Eye (tissue), 1 donor: ENCODE data around the gene TUBB2A.
"Not testable (repeated sequence)": the region's sequence is repeated elsewhere in the genome, so short reads cannot be mapped to it uniquely, and the experiment has no call there.

Experiments used
- DNase-seq: peaks from one replicate; pipeline ENCODE4 v3.0.0-alpha.2; 2015

The TUBB2A gene

DNA sequence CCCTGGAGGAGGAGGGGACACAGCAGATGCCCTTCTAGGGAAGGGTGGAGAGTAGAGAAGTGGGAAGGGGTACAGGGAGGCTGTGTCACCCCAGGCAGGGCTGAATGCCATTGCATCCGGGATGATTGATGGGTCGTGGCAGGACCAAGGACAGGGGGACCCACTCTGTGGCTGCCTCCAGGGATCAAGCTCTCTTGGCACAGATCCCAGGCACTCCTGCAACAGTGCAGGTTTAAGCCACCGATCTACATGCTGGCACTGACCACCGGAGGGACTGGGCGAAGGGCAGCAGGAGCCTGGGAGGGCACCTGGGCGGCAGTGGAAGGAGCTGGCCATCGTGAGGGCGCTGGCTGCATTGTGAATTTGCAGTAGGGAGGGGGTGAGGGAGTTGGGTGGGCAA lies 22.6 kb upstream of the TUBB2A start:
- not testable (repeated sequence) for DNase-seq

- not testable (repeated sequence) for DNase-seq
Measured at GRCh38 chr6:3178666-3179065, 21.3 kb upstream of the TUBB2A start.

DNA sequence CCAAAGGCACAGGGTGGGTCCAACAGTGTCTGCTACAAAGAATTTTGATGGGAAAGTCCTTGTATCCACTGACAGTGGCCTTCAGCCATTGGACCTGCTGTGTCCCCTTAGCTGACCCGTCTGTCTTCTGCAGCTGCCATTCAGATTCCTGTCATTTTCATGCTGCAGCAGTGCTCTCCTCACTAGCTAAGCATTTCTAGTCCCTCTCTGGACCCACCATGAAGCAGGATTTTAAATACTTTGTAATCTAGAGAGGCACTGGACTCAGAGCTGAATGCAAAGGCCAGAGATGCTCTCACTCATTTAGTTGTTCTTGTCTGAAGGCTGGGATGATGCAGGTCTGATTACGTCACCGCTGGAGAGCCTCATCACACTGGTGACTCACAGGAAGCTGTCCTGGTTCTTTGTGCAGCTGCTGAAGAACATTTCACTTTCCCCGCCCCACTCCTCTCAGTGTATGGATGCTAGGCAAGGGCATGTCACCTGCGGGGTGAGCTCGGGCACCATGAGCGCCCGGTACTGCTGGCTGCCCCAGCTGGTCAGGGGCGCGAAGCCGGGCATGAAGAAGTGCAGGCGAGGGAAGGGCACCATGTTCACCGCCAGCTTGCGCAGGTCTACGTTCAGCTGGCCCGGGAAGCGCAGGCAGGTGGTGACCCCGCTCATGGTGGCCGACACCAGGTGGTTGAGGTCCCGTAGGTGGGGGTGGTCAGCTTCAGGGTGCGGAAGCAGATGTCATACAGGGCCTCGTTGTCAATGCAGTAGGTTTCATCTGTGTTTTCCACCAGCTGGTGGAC lies 19.4 kb upstream of the TUBB2A start:
- DNase-seq = no peak

GRCh38 chr6:3175715-3176402 lies 18.5 kb upstream of the TUBB2A start:
- DNase-seq = no peak

- DNase-seq = not testable (repeated sequence)
Measured at GRCh38 chr6:3173636-3174089, 16.3 kb upstream of the TUBB2A start.

DNA sequence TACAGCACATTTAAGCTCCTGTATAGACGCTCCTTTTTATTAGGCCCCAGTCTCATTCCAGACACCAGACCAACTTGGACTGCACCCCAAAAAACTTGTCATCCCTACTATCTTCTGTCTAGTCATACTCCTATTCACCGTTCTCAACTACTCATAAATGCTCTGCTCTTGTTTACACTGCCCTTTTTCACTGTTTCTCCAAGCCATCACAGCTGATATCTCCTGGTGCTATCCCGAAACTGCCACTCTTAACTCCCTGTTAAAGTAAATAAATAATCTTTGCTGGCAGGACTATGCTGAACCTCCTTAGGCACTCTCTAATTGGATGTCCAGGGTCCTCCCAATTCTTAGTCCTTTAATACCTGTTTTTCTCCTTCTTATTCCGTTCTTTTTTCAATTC lies 15.4 kb upstream of the TUBB2A start:
- not testable (repeated sequence) for DNase-seq

DNA sequence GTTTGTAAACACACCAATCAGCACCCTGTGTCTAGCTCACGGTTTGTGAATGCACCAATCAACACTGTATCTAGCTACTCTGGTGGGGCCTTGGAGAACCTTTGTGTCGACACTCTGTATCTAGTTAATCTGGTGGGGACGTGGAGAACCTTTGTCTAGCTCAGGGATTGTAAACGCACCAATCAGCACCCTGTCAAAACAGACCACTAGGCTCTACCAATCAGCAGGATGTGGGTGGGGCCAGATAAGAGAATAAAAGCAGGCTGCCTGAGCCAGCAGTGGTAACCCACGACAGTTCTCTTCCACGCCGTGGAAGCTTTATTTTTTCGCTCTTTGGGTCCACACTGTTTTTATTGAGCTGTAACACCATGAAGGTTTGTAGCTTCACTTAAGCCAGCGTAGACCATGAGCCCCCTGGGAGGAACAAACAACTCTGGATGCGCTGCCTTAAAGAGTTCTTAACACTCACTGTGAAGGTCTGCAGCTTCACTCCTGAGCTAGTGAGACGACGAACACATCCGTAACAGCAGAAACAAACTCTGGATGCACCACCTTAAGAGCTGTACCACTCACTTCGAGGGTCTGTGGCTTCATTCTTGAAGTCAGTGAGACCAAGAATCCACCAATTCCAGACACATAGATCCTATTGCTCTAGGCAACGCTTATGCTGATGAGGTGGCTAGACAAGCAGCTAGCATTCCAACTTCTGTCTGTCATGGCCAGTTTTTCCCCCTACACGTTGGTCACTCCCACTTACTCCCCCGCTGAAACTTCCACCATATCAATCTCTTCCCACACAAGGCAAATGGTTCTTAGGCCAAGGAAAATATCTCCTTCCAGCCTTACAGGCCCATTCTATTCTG lies 14.2 kb upstream of the TUBB2A start:
- not testable (repeated sequence) for DNase-seq

GRCh38 chr6:3170676-3171075 lies 13.3 kb upstream of the TUBB2A start:
- DNase-seq = not testable (repeated sequence)

DNA sequence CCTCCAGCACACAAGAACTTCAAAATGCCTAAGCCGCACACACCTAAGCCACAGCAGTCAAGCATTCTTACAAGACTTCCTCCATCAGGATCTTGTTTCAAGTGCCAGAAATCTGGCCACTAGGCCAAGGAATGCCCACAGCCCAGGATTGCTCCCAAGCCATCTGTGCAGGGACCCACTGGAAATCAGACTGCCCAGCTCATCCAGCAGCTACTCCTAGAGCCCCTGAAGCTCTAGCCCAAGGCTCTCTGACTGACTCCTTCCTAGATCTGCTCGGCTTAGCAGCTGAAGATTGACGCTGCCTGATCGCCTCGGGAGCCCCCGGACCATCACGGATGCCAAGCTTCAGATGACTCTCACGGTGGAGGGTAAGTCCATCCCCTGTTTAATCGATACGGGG lies 10.7 kb upstream of the TUBB2A start:
- DNase-seq = not testable (repeated sequence)

- DNase-seq = not testable (repeated sequence)
Measured at GRCh38 chr6:3166535-3167225, 9.3 kb upstream of the TUBB2A start.

DNA sequence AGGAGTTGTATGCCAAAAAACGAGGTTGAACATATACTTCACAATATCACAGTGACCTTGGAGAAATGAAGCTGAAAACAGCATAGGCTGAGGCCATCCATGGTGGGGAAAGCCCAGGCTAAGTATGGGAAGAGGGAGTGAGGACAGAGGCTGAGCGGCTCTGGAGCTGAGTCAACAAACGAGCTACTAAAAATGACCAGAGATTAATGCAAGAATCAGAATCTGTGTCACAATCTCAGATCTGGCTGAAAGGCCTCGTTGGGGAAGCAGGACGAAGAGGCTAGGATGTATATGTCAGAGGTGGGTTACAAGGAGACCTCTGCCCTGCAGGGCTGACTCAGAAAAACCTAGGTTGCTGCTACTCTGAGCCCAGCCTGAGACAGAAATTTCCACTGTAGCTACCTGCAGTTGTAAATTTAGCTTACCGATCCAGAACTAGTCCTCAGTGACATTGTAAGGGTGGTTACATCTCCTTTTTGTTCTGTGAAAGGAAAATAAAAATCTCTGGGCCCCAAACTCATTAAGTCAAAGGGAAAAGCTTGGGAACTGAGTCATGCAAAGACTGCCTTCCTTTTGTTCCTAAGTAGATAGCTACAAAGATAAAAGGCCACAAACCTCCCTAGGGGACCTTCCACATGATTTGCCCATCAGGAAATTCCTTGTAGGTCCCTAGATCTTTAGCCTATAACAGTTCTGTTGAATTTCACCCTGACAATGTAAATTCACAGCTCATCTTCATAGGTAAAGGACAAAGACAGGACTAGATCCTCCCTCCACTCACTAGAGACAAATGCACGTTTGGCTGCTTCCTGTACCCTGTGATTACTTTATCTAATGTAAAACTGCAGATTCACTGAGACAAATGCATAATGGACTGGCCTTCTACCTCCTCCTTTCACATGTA lies 8.5 kb upstream of the TUBB2A start:
- peak; percentile 54 for DNase-seq

DNA sequence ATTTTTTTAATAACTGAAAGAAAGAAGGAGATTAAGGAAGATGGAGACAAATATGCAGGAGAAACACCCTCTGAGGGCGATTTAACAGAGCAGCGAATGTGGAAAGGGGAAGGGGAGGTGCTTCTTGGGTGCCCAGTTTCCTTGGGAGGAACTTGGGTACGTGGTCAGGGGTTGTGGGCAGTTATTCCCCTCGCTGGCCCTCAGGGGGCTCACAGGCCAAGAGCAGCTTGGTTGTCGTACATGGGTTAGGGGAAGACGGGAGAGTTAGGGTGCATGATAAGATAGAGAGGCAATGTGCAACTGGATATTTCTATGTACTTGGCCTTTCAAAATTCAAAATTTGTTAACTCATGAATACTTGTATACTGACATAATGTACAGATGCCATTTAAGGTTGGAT lies 7.0 kb upstream of the TUBB2A start:
- DNase-seq = no peak

- no peak for DNase-seq
Measured at GRCh38 chr6:3163248-3163594, 5.9 kb upstream of the TUBB2A start.

GRCh38 chr6:3162565-3163247 lies 5.4 kb upstream of the TUBB2A start:
- peak; percentile 94 for DNase-seq

DNA sequence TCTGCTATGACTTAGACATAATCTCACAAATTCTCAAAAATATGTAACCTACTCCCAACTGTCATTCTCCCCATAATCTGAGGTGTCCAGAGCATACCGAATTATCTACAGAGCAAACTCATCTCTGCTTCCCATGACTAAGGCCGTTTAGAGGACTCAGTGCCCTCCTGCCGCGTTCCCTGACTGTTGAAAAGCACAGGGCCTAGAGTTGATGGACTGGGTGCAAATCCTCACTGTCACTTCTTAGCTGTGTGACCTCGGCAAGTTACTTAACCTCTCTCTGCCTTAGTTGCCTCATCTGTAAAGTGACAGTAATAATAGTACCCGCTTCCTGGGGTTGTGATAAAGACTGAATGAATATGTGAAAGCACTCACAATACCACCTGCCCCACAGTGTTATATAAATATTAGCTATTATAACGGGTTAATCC lies 4.7 kb upstream of the TUBB2A start:
- peak; percentile 63 for DNase-seq

GRCh38 chr6:3159805-3160781 lies 2.7 kb upstream of the TUBB2A start:
- DNase-seq = no peak

DNA sequence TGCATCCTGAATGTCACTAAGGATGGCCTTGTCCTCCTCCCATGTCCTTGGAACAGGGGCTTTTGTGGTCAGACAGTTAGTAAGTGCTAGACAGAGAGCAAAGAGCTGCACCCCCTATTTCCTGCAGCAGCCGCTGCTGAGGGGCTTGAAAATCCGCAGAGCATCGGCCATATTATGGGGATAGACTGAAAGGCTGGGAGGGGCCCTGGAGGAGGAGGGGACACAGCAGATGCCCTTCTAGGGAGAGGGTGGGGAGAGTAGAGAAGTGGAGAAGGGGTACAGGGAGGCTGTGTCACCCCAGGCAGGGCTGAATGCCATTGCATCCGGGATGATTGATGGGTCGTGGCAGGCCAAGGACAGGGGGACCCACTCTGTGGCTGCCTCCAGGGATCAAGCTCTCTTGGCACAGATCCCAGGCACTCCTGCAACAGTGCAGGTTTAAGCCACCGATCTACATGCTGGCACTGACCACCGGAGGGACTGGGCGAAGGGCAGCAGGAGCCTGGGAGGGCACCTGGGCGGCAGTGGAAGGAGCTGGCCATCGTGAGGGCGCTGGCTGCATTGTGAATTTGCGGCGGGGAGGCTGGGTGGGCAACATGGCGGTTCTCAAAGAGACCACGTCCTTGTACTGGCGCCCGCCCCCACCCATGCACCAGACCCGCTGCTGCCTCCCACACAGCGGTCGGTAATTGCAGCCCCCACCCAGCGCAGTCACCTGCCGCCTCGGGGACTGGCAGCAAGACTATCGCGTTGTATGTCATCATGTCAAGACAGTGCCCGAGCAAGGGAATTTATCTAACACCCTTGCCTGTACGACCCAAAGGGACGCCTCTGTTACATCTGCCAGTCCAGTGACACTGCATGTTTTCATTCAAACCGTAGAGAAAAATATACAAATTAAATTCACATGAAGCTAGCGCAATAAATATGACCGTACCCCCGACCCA lies 887 bp downstream of the TUBB2A start:
- peak; percentile 80 for DNase-seq

DNA sequence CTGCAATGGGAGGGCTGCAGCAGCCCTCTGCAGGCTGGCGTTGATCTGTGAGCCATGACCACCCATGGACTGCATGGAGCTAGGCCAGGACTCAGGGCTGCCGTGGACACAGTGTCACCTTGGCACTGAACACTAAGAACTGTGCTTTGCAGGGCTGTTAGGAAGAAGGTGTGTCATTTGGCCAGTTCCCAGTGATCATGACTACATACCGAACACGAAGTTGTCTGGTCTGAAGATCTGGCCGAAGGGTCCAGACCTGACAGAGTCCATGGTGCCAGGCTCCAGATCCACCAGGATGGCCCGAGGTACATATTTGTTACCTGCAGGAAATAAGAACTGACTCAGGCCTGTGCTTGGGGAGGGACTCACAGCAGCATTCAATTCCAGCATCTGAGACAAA lies 1.9 kb downstream of the TUBB2A start:
- not testable (repeated sequence) for DNase-seq
